Naive B cell (primary cell): Measurements from ENCODE around the gene SPINDOC. TPM values are rescaled to one million over a fixed set of nuclear protein-coding genes. Genes with fewer than 3 reads are reported as not detected.

ENCODE experiments used
- ATAC-seq, 2 donors: fragments of 150-1000 bp; cut with Tn5 transposase; 2 replicates each; pipeline ENCODE4 v1.10.0; 2021; ENCODE audit warnings: low read depth in 2 of 2, mild to moderate bottlenecking in 2 of 2, moderate library complexity in 2 of 2
- DNase-seq: peaks from one replicate; pipeline ENCODE4 v3.0.0; 2022
- H3K27ac Mint-ChIP-seq, 6 donors: one replicate each; pipeline ENCODE4 v1.8.0; 2020 to 2022; ENCODE audit warnings: mild to moderate bottlenecking in 6 of 6, mixed read lengths in 6 of 6, moderate library complexity in 5 of 6, inconsistent platforms in 2 of 6
- H3K27me3 Mint-ChIP-seq, 3 donors: one replicate each; pipeline ENCODE4 v1.8.0; 2021 to 2022; ENCODE audit warnings: mixed read lengths in 3 of 3, mild to moderate bottlenecking in 1 of 3
- H3K36me3 Mint-ChIP-seq, 2 donors: one replicate each; pipeline ENCODE4 v1.8.0; 2020 to 2022; ENCODE audit warnings: mixed read lengths in 2 of 2, inconsistent platforms in 1 of 2, mild to moderate bottlenecking in 1 of 2
- H3K4me1 Mint-ChIP-seq, 3 donors: one replicate each; pipeline ENCODE4 v1.8.0; 2020 to 2022; ENCODE audit warnings: mixed read lengths in 3 of 3, inconsistent platforms in 1 of 3, mild to moderate bottlenecking in 1 of 3, moderate library complexity in 1 of 3
- H3K4me3 Mint-ChIP-seq, 8 donors: one replicate each; pipeline ENCODE4 v1.8.0; 2020 to 2022; ENCODE audit warnings: mild to moderate bottlenecking in 8 of 8, mixed read lengths in 8 of 8, moderate library complexity in 8 of 8, inconsistent platforms in 2 of 8
- H3K9me3 Mint-ChIP-seq, 7 donors: one replicate each; pipeline ENCODE4 v1.8.0; 2020 to 2022; ENCODE audit warnings: mixed read lengths in 7 of 7, mild to moderate bottlenecking in 5 of 7, inconsistent platforms in 2 of 7, moderate library complexity in 1 of 7
- polyA plus RNA-seq, 6 donors: library from polyadenylated mRNA; unstranded; fragments of 300-500 nt; fragmentation: Illumina TruSeq; gene quantifications; one replicate each; pipeline ENCODE4 v1.2.3, GENCODE V29; 2021; ENCODE audit warnings: low read depth in 6 of 6

Gene SPINDOC
- polyA plus RNA-seq, 6 donors from 2014 or later, result 0.24 to 0.78 (median 0.60) TPM

- Mint-ChIP-seq H3K27me3 (no peaks in the 10 kb centered on the region), H3K4me3 (no peak overlapping the region), H3K9me3 (no peaks in the 10 kb centered on the region), H3K36me3 (peaks cover 12 to 29% of the 10 kb centered on the region in 2 donors), H3K27ac (no peak overlapping the region), H3K4me1 (peaks cover 6 to 8% (median 6%) of the 10 kb centered on the region in 3 donors)
- ATAC-seq (no peak), DNase-seq (no peak)
Observed at GRCh38 chr11:63826471-63827190, 13.4 kb downstream of the SPINDOC start.

DNA sequence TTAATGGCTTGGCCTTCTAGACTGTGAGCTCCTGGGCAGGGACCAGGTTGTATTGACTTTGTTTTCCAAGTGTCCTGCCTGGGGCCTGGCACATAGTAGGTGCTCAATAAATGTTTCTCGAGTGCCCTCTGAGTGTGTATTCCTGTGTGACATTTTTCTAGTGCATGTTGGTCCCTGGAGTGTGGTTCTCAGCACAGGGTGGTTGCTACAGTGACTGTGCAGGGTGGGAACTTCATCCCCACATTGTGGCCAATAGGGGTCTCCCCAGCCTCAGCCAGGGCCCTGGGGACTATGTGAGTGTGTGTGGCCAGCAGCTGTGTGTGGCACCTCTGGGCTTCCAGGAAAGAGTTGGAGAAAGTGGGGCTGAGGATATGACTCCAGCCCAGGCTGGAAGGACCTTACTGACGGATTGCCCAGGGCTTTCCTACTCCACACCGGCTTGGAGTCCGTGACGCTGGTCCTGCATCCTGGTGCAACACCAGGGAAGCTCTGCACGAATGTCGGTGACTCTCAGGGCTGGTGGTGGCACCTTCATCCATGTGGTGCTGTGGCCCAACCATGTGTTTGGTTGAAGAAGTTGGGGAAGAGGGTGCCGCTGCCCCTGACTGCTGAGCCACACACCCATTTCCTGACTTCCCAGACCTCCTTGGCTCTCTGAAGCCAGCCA is 16.7 kb downstream of the SPINDOC start:
- no peaks in the 10 kb centered on the region for H3K9me3 Mint-ChIP-seq
- H3K27ac Mint-ChIP-seq, result no peak overlapping the region
- H3K36me3 Mint-ChIP-seq, result peaks cover 1 to 6% of the 10 kb centered on the region in 2 donors
- DNase-seq (no peak), ATAC-seq (no peak)
- no peak overlapping the region for H3K4me3 Mint-ChIP-seq
- H3K27me3 Mint-ChIP-seq, result no peaks in the 10 kb centered on the region
- peaks cover 5 to 14% (median 10%) of the 10 kb centered on the region in 3 donors for H3K4me1 Mint-ChIP-seq

GRCh38 chr11:63831326-63831725 is 18.1 kb downstream of the SPINDOC start:
- Mint-ChIP-seq H3K27ac (peak overlapping the region in 1 of 6 donors; percentile 26), H3K27me3 (no peaks in the 10 kb centered on the region), H3K4me1 (peaks cover 11 to 25% (median 21%) of the 10 kb centered on the region in 3 donors), H3K9me3 (no peaks in the 10 kb centered on the region), H3K4me3 (no peak overlapping the region), H3K36me3 (no peaks in the 10 kb centered on the region)
- ATAC-seq (no peak), DNase-seq (no peak)

- ATAC-seq, result no peak
- DNase-seq, result no peak
- Mint-ChIP-seq H3K4me1 (peaks cover 19 to 33% (median 27%) of the 10 kb centered on the region in 3 donors), H3K36me3 (no peaks in the 10 kb centered on the region), H3K27ac (peak overlapping the region in 3 of 6 donors; percentile 18 to 29 (median 26)), H3K27me3 (no peaks in the 10 kb centered on the region), H3K9me3 (no peaks in the 10 kb centered on the region), H3K4me3 (no peak overlapping the region)
Observed at GRCh38 chr11:63832336-63832735, 19.1 kb downstream of the SPINDOC start.

DNA sequence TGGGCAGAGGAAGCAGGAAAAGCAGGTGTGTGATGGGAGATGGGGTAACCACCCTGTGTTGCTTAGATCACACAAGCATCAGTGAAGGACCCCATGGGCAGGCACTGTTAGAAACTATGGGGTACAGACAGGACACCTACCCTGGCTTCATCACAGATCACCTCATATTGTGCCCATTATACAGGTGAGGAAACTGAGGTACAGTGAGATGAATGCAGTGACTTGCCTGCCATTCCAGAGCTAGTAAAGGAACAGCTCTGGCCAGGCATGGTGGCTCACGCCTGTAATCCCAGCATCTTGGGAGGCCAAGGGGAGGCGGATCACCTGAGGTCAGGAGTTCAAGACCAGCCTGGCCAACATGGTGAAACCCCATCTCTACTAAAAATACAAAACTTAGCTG is 19.8 kb downstream of the SPINDOC start:
- DNase-seq, result no peak
- H3K4me3 Mint-ChIP-seq, result no peak overlapping the region
- peaks cover 26 to 40% (median 32%) of the 10 kb centered on the region in 3 donors for H3K4me1 Mint-ChIP-seq
- peak overlapping the region in 2 of 6 donors; percentile 52 to 67 for H3K27ac Mint-ChIP-seq
- H3K27me3 Mint-ChIP-seq, result no peaks in the 10 kb centered on the region
- no peaks in the 10 kb centered on the region for H3K9me3 Mint-ChIP-seq
- ATAC-seq, result no peak
- no peaks in the 10 kb centered on the region for H3K36me3 Mint-ChIP-seq

DNA sequence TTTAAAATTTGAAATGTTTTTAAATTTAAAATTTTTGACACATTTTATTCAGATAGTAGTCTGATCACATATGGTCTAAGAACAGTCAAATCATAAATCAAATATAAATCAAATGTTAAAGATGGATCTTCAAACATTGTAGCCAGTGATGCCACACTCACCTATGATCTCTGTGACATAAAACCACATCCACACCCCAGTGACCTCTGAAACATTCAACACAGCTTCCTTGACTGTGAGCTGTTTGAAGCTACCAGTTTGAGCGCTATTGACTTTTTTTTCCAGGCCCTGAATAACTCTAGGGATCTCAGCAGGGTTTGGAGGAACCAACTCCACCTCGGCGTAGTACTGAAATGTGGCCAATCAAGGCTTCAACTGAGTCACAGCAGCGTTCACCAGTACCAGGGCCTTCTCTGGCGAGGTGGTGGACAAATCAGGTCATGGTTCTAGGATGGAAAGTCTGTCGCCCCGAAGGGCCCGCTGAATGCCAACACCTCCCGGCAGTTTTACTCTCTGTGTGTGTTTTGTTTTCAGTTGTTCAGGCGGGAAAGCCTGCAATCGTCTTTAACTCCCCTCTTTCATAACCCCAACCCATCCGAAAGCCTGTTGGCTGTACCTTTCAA is 21.4 kb downstream of the SPINDOC start:
- Mint-ChIP-seq H3K4me1 (peaks cover 31 to 44% (median 38%) of the 10 kb centered on the region in 3 donors), H3K36me3 (peaks cover 0 to 3% of the 10 kb centered on the region in 2 donors), H3K4me3 (no peak overlapping the region), H3K27ac (peak overlapping the region in 3 of 6 donors; percentile 37 to 44 (median 44)), H3K9me3 (no peaks in the 10 kb centered on the region), H3K27me3 (no peaks in the 10 kb centered on the region)
- no peak for DNase-seq
- ATAC-seq, result no peak

DNA sequence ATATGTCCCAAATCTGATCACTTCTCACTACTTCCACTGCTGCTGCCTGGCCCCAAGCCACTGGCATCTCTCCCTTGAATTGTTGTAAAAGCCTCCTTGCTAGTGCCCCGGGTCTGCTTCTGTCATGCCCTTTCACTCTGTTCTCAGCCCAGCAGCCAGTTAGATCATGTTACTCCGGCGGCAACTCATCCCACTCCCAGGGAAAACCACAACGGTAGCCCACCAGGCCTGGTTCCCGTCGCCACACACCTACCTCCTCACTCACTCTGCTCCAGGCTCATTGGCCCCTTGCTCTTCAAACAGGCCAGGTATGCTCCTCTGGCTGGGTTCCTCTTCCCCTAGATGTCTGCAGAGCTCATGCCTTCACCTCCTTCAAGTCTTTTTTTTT is 21.9 kb downstream of the SPINDOC start:
- Mint-ChIP-seq H3K27me3 (no peaks in the 10 kb centered on the region), H3K27ac (peak overlapping the region in 5 of 6 donors; percentile 9 to 61 (median 44)), H3K36me3 (peaks cover 0 to 8% of the 10 kb centered on the region in 2 donors), H3K4me1 (peaks cover 36 to 46% (median 43%) of the 10 kb centered on the region in 3 donors), H3K9me3 (no peaks in the 10 kb centered on the region), H3K4me3 (no peak overlapping the region)
- DNase-seq (no peak), ATAC-seq (no peak)

- peaks cover 55 to 62% (median 60%) of the 10 kb centered on the region in 3 donors for H3K4me1 Mint-ChIP-seq
- ATAC-seq, result no peak
- H3K27me3 Mint-ChIP-seq, result no peaks in the 10 kb centered on the region
- H3K4me3 Mint-ChIP-seq, result peak overlapping the region in 6 of 8 donors; percentile 76 to 98 (median 82)
- no peaks in the 10 kb centered on the region for H3K9me3 Mint-ChIP-seq
- DNase-seq, result peak; percentile 64
- H3K36me3 Mint-ChIP-seq, result peaks cover 0 to 11% of the 10 kb centered on the region in 2 donors
- peak overlapping the region; percentile 92 to 96 (median 95) for H3K27ac Mint-ChIP-seq
Observed at GRCh38 chr11:63837027-63837688, 23.9 kb downstream of the SPINDOC start.

DNA sequence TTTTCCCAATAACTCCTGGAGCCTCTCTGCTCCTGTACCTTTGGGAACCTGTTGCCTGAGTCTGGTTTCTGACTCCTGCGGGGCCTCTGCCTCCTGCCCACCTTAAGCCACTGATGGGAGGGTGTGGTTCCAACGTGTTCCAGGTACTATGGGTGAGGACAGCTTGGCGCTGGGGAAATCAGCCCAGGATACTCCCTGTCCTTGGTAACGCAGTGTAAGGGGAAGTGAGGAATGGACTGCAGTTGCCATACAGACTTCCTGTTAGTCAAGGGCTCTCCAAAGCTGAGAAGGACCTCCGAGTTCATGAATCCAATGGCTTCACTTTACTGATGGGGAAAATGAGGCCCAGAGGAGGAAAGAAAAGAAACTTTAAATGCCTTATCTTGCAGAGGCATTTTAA is 24.5 kb downstream of the SPINDOC start:
- Mint-ChIP-seq H3K4me1 (peaks cover 58 to 66% (median 61%) of the 10 kb centered on the region in 3 donors), H3K27ac (peak overlapping the region; percentile 92 to 96 (median 95))

GRCh38 chr11:63838150-63838677 is 25.0 kb downstream of the SPINDOC start:
- no peak for ATAC-seq
- peak overlapping the region; percentile 86 to 98 (median 94) for H3K4me3 Mint-ChIP-seq
- H3K36me3 Mint-ChIP-seq, result peaks cover 0 to 11% of the 10 kb centered on the region in 2 donors
- peak overlapping the region; percentile 92 to 96 (median 95) for H3K27ac Mint-ChIP-seq
- peaks cover 61 to 71% (median 66%) of the 10 kb centered on the region in 3 donors for H3K4me1 Mint-ChIP-seq
- no peaks in the 10 kb centered on the region for H3K27me3 Mint-ChIP-seq
- no peaks in the 10 kb centered on the region for H3K9me3 Mint-ChIP-seq
- DNase-seq, result no peak

More for the DNA sequence above, 24.5 kb downstream of the SPINDOC start:
- peaks cover 0 to 11% of the 10 kb centered on the region in 2 donors for H3K36me3 Mint-ChIP-seq
- no peaks in the 10 kb centered on the region for H3K27me3 Mint-ChIP-seq
- DNase-seq (no peak), ATAC-seq (no peak)
- peak overlapping the region; percentile 61 to 98 (median 88) for H3K4me3 Mint-ChIP-seq
- H3K9me3 Mint-ChIP-seq, result no peaks in the 10 kb centered on the region

- Mint-ChIP-seq H3K36me3 (peaks cover 0 to 11% of the 10 kb centered on the region in 2 donors), H3K4me3 (peak within 1 kb of the TSS; percentile 96 to 99 (median 98)), H3K27ac (peak within 1 kb of the TSS; percentile 93 to 97 (median 96)), H3K27me3 (no peaks in the 10 kb centered on the region), H3K4me1 (peaks cover 62 to 75% (median 70%) of the 10 kb centered on the region in 3 donors), H3K9me3 (no peaks in the 10 kb centered on the region)
- DNase-seq, result peak; percentile 99
- ATAC-seq, result peak; percentile 80
Observed at GRCh38 chr11:63838678-63839507, 25.6 kb downstream of the SPINDOC start, which contains the start of gene MARK2. Gene MARK2, plus strand, starts transcription at chr11:63839110. Its CDS starts 397 bp downstream, at chr11:63839507.
